ENCODE measurements around the gene DCAF4L1. TPM values are rescaled to one million over a fixed set of nuclear protein-coding genes. Genes with fewer than 3 reads are reported as not detected.
A peak's percentile ranks its signal among the peaks of the same experiment; 100 is the strongest.

DCAF4L1 gene
- total RNA-seq, 6 donors from 2014 or later = under 0.01 to 1.4 (median 0.29) TPM

DNA sequence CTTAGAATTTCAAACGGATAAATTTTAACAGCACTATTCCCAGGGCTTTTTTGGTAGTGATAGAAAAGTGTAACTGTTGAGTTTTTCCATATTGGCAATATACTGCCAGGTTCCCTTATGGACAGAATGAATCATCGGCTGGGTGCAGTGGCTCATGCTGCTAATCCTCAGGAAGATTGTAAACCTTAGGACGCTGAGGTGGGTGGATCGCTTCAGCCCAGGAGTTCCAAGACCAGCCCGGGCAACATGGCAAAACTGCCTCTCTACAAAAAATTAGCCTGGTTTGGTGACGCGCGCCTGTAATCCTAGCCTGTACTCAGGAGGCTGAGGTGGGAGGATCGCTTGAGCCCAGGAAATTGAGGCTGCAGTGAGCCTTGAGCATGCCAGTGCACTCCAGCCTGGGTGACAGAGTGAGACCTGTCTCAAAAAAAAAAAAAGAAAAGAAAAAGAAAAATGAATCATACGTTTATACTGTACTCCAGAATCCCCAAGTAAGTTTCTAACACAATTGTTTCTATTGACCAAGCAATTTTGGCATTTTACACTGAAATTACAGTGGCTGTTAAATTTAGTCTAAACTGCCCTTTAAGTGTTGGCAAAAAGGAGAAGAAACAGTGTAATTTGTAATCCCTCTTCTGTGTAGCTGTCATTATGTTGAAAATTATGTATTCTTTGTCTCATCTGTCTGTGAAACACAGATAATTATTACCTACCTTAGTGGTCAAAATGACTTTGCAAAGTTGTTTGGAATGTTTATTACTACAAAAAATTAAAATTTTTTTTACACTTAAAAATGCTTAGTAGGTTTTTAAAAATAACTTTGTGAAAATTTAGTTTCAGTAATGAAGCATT is 10.6 kb downstream of the DCAF4L1 start:
- Histone ChIP-seq H3K36me3 (no peaks in the 10 kb centered on the region), H3K4me1 (peaks cover 17 to 29% (median 27%) of the 10 kb centered on the region in 4 donors), H3K9me3 (no peaks in the 10 kb centered on the region), H3K4me3 (no peak overlapping the region), H3K27ac (no peak overlapping the region), H3K27me3 (no peaks in the 10 kb centered on the region)
- no peak for ATAC-seq (ENCODE audit: low FRiP score in 2 of 2)
- WGBS, 2 donors = 93% methylated on average over 10 of the region's 10 CpGs
- TF ChIP-seq POLR2AphosphoS5 (IDR thresholded peaks at IDR 0.05) (no peak), POLR2A (IDR thresholded peaks at IDR 0.05) (no peak), EP300 (IDR thresholded peaks at IDR 0.05) (no peak)
- TF ChIP-seq, protein P1, sequence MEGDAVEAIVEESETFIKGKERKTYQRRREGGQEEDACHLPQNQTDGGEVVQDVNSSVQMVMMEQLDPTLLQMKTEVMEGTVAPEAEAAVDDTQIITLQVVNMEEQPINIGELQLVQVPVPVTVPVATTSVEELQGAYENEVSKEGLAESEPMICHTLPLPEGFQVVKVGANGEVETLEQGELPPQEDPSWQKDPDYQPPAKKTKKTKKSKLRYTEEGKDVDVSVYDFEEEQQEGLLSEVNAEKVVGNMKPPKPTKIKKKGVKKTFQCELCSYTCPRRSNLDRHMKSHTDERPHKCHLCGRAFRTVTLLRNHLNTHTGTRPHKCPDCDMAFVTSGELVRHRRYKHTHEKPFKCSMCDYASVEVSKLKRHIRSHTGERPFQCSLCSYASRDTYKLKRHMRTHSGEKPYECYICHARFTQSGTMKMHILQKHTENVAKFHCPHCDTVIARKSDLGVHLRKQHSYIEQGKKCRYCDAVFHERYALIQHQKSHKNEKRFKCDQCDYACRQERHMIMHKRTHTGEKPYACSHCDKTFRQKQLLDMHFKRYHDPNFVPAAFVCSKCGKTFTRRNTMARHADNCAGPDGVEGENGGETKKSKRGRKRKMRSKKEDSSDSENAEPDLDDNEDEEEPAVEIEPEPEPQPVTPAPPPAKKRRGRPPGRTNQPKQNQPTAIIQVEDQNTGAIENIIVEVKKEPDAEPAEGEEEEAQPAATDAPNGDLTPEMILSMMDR (IDR thresholded peaks at IDR 0.05) = no peak
- no peak for DNase-seq

DNA sequence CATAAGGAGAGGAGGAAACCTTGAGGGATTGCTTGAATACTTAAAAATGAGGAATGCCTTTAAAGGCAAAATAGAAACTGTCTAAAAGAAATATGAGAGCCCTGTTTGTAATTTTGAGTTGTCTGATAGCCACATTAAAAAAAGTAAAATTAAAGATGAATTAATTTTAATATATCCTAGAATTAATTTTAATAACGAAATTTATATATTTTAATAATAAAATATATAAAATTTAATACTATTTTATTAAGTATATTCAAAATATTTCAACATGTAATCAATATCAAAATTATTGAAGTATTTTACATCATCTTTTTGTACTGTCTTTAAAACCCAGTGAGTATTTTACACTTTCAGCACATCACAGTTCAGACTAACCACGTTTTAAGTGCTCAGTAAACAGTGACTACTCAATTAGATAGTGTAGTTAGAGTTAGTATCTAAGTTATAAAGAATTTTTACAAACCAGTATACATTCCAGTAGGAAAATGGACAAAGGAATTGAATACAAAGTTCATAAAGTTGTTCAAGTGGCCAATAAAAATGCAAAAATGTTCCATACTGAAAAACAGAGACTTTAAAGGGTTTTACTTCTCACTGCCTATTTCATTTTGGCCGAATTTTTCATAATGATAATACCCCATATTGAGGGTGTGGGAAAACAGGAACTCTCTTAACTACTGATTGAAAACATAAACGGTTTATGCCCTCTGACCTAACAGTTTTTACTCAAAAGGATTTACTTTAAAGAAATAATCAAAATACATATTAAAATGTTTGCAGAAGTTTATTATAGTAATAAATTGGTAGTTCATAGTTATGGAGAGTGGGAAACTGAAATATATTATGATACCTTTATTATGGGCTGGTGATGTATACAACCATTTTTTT is 11.7 kb downstream of the DCAF4L1 start:
- H3K9me3 ChIP-seq = no peaks in the 10 kb centered on the region
- DNase-seq (no peak), ATAC-seq (ENCODE audit: low FRiP score in 2 of 2) (no peak)
- no peaks in the 10 kb centered on the region for H3K36me3 ChIP-seq
- no peak for TF ChIP-seq EP300 (IDR thresholded peaks at IDR 0.05)
- TF ChIP-seq POLR2A (IDR thresholded peaks at IDR 0.05) = no peak
- TF ChIP-seq POLR2AphosphoS5 (IDR thresholded peaks at IDR 0.05) = no peak
- TF ChIP-seq, protein P1 (IDR thresholded peaks at IDR 0.05) = no peak
- H3K27ac ChIP-seq = no peak overlapping the region
- H3K27me3 ChIP-seq = no peaks in the 10 kb centered on the region
- WGBS, 2 donors = 77 to 82% methylated on average over 4 of the region's 4 CpGs
- H3K4me3 ChIP-seq = no peak overlapping the region
- peaks cover 17 to 29% (median 27%) of the 10 kb centered on the region in 4 donors for H3K4me1 ChIP-seq

DNA sequence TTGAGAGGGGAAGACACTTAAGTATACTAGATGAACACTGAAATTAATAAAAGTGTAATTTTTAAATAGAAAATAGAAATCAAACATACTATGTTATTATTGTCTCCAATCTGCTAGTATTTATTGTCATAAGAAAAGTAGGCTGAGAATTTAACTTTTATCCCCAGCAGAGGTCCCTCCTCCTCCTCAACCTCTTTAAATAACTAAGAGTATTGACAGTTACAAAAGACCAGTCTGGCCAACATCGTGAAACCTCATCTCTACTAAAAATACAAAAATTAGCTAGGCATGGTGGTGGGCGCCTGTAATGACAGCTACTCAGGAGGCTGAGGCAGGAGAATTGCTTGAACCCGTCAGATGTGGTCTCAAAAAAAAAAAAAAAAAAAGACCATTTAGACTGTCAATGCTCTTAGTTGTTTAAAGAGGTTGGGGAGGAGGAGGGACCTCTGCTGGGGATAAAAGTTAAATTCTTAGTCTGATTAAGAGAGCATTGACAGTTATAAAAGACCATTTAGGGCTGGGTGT is 13.0 kb downstream of the DCAF4L1 start:
- Histone ChIP-seq H3K4me3 (no peak overlapping the region), H3K27me3 (no peaks in the 10 kb centered on the region), H3K4me1 (peaks cover 16 to 26% (median 18%) of the 10 kb centered on the region in 4 donors), H3K36me3 (no peaks in the 10 kb centered on the region), H3K27ac (no peak overlapping the region), H3K9me3 (no peaks in the 10 kb centered on the region)
- WGBS, 2 donors = 86 to 87% methylated on average over 3 of the region's 3 CpGs
- DNase-seq = no peak
- no peak for TF ChIP-seq EP300 (IDR thresholded peaks at IDR 0.05)
- no peak for TF ChIP-seq POLR2AphosphoS5 (IDR thresholded peaks at IDR 0.05)
- TF ChIP-seq, protein P1 (IDR thresholded peaks at IDR 0.05) = no peak
- no peak for TF ChIP-seq POLR2A (IDR thresholded peaks at IDR 0.05)
- no peak for ATAC-seq (ENCODE audit: low FRiP score in 2 of 2)

DNA sequence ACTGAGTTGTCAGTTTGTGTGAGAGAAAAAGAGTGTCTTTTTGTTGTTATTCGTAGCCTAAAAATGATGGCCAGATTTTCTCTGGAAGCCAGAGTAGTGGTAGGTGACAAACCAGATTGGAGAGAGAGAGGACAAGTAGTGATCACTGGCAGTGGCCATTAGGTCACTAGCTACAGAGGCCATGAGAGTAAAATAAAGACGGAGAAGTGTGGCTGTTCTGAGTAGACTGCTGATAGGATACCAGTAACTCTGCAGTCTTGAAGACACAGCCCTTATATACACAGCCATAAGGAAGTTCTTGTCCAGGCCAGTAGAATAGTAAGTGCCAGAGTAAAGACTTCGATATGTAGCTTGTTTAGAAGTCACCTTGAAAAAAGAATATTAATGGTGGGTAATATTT is 16.5 kb downstream of the DCAF4L1 start:
- H3K27me3 ChIP-seq = no peaks in the 10 kb centered on the region
- TF ChIP-seq EP300 (IDR thresholded peaks at IDR 0.05) (no peak), POLR2A (IDR thresholded peaks at IDR 0.05) (no peak), POLR2AphosphoS5 (IDR thresholded peaks at IDR 0.05) (no peak)
- TF ChIP-seq, protein P1 (IDR thresholded peaks at IDR 0.05) = no peak
- ATAC-seq (ENCODE audit: low FRiP score in 2 of 2) (no peak), DNase-seq (no peak)
- no peaks in the 10 kb centered on the region for H3K4me1 ChIP-seq
- H3K4me3 ChIP-seq = no peak overlapping the region
- 87 to 88% methylated on average over 3 of the region's 3 CpGs for WGBS, 2 donors
- H3K36me3 ChIP-seq = peaks cover 0 to 7% (median 3%) of the 10 kb centered on the region in 4 donors
- peak overlapping the region in 1 of 4 donors; percentile 10 for H3K27ac ChIP-seq
- no peaks in the 10 kb centered on the region for H3K9me3 ChIP-seq
